ENCODE measurements around the gene PRICKLE1.

PRICKLE1 gene

DNA sequence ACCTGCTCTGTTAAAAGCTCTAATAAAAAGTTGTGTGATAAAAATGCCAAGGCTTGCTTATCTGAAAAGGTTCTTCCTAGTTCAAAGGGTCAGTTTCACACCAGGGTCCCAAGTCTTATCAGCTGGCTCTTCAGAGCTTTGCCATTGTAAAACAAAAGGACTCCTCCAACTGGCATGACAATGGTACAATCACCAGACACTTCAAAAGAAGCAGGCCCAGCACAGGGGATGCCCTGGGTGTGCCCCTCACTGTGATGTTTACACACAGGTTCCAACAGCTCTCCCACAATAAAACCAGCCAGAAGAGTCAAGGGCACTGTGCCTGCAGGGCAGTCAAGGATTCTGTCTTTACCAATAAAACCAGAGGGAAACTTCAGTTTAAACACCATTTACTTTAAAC lies 78.7 kb downstream of the PRICKLE1 start:
- H3K4me3 ChIP-seq (ENCODE audit: low read depth, low read length): no peak overlapping the region
- in situ Hi-C loops (cut with HindIII; ENCODE audit: low pct_ligation_motif_present, low sequenced_read_pairs): no loop called here
- TF ChIP-seq, protein P1, sequence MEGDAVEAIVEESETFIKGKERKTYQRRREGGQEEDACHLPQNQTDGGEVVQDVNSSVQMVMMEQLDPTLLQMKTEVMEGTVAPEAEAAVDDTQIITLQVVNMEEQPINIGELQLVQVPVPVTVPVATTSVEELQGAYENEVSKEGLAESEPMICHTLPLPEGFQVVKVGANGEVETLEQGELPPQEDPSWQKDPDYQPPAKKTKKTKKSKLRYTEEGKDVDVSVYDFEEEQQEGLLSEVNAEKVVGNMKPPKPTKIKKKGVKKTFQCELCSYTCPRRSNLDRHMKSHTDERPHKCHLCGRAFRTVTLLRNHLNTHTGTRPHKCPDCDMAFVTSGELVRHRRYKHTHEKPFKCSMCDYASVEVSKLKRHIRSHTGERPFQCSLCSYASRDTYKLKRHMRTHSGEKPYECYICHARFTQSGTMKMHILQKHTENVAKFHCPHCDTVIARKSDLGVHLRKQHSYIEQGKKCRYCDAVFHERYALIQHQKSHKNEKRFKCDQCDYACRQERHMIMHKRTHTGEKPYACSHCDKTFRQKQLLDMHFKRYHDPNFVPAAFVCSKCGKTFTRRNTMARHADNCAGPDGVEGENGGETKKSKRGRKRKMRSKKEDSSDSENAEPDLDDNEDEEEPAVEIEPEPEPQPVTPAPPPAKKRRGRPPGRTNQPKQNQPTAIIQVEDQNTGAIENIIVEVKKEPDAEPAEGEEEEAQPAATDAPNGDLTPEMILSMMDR (IDR thresholded peaks at IDR 0.05; ENCODE audit: low read depth, low read length, missing control alignments): no peak
- H3K27ac ChIP-seq: no peak overlapping the region
- no peak for DNase-seq
- no peaks in the 10 kb centered on the region for H3K27me3 ChIP-seq (replicated peaks)
- no peaks in the 10 kb centered on the region for H3K36me3 ChIP-seq (replicated peaks)

DNA sequence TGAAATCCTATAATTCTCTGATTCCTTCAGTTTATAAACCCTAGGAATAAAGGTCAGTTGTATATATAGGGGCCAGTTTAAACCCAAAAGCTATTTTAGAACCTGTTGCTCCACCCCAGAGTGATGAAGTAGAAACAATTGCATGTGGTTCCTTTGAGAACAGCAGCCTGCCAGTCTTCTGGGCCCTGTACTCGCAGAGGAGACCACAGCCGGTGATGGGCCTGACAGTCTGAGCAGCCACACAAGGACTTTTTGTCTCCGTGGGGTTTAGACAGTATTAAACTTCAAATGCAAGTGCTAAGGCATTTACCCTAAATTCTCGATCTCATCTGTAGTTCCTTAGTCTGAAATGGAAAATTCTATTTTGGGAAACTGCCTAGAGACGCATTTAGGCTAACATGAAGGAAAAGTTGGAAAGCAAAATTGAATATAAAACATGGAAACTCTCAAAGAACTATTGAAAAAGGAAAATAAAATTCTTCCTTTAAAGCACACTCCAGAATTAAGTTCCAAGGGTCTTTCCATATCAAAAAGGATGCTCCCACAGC lies 80.6 kb downstream of the PRICKLE1 start:
- TF ChIP-seq, protein P1 (IDR thresholded peaks at IDR 0.05; ENCODE audit: low read depth, low read length, missing control alignments): no peak
- in situ Hi-C loops (cut with HindIII; ENCODE audit: low pct_ligation_motif_present, low sequenced_read_pairs): no loop called here

DNA sequence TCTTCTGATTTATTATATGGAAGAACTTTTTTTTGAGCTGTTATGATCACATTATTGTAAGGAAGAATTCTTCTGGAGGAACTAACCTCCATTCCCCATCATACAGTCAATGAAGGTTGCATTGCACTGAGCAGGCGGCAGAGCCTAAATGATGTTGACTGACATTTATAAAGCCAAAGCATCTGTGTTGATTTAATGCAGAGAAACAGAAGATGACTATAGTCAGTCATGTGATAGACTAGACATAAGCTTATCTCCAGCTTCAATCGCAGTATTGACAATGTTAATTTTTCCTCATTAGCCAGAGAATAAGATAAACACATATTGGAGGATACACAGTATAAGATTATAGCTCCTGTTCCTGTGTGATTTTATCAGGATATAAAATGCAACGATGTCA lies 82.0 kb downstream of the PRICKLE1 start:
- TF ChIP-seq, protein P1 (IDR thresholded peaks at IDR 0.05; ENCODE audit: low read depth, low read length, missing control alignments): no peak
- Histone ChIP-seq H3K36me3 (replicated peaks) (no peaks in the 10 kb centered on the region), H3K27ac (no peak overlapping the region), H3K4me3 (ENCODE audit: low read depth, low read length) (no peak overlapping the region), H3K27me3 (replicated peaks) (no peaks in the 10 kb centered on the region)
- no peak for DNase-seq
- in situ Hi-C loops (cut with HindIII; ENCODE audit: low pct_ligation_motif_present, low sequenced_read_pairs): no loop called here

More for the DNA sequence above, 80.6 kb downstream of the PRICKLE1 start:
- Histone ChIP-seq H3K36me3 (replicated peaks) (no peaks in the 10 kb centered on the region), H3K27me3 (replicated peaks) (no peaks in the 10 kb centered on the region), H3K27ac (no peak overlapping the region), H3K4me3 (ENCODE audit: low read depth, low read length) (no peak overlapping the region)
- DNase-seq: no peak

DNA sequence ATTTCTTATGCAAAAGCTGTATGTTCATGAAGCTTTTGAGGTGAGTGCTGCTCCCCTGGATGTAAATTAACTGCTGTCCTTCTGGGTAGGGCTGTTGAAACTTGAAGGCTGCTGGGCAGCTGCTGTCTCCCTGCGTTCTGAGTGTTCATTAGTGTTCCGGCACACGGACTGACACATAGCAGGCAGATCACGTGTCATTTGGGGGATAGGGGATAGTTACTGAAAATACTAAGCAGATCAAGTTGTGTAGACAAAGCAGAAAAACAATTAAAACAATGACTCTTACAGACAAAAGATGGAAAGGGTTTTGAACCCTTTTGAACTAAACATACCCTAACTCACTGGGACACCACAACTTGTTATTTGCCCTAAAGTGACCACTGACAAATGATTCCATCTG lies 82.5 kb downstream of the PRICKLE1 start:
- no peak for DNase-seq
- Histone ChIP-seq H3K36me3 (replicated peaks) (no peaks in the 10 kb centered on the region), H3K27me3 (replicated peaks) (no peaks in the 10 kb centered on the region), H3K4me3 (ENCODE audit: low read depth, low read length) (no peak overlapping the region), H3K27ac (no peak overlapping the region)
- in situ Hi-C loops (cut with HindIII; ENCODE audit: low pct_ligation_motif_present, low sequenced_read_pairs): no loop called here
- TF ChIP-seq, protein P1 (IDR thresholded peaks at IDR 0.05; ENCODE audit: low read depth, low read length, missing control alignments): no peak

DNA sequence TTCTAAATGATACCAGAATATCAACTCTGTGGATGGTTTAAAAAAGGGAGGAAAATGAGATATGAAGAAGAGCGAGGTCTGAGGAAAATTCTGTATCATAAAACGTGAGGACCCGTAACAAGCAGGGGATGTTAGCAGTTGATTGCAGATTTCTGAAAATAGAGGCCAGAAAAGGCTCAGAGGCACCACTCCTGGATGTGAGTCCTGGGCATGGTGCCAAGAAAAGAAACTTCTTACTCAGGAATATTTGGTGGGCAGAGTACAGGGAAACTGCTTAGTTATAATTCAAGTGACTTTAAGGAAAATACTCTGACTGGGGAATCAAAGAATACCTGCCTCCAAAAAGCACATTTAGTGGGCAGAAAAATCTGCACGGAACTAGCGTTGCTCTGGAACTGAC lies 85.5 kb downstream of the PRICKLE1 start:
- in situ Hi-C loops (cut with HindIII; ENCODE audit: low pct_ligation_motif_present, low sequenced_read_pairs): no loop called here
- DNase-seq: peak; percentile 9
- TF ChIP-seq, protein P1 (IDR thresholded peaks at IDR 0.05; ENCODE audit: low read depth, low read length, missing control alignments): no peak
- H3K27me3 ChIP-seq (replicated peaks): no peaks in the 10 kb centered on the region
- no peaks in the 10 kb centered on the region for H3K36me3 ChIP-seq (replicated peaks)
- H3K27ac ChIP-seq: no peak overlapping the region
- H3K4me3 ChIP-seq (ENCODE audit: low read depth, low read length): no peak overlapping the region

DNA sequence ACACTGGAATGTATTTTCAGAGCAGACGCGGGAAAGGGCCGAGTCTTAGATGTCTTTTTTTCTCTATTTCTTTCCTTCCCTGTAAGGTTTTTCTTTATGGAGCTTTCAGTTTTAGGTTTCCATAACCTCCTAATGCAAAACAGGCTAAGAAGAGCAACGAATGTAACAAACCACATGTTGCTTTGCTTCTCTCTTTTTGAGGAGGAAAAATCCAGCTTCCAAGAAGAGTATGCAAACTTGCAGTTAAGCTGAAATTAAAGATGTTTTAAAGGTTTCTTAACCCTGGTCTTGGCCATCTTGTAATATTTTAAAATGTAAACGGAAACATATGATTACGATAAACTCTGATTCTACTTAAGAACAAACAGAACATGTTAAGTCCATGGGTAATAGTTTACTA lies 86.9 kb downstream of the PRICKLE1 start:
- H3K27ac ChIP-seq: no peak overlapping the region
- TF ChIP-seq, protein P1 (IDR thresholded peaks at IDR 0.05; ENCODE audit: low read depth, low read length, missing control alignments): no peak
- in situ Hi-C loops (cut with HindIII; ENCODE audit: low pct_ligation_motif_present, low sequenced_read_pairs): no loop called here

More for the DNA sequence above, 86.9 kb downstream of the PRICKLE1 start:
- Histone ChIP-seq H3K36me3 (replicated peaks) (no peaks in the 10 kb centered on the region), H3K27me3 (replicated peaks) (no peaks in the 10 kb centered on the region), H3K4me3 (ENCODE audit: low read depth, low read length) (no peak overlapping the region)
- no peak for DNase-seq
